Dedifferentiated amniotic fluid mesenchymal stem cell (primary cell): ENCODE data around the gene C10orf120.
A peak's percentile ranks its signal among the peaks of the same experiment; 100 is the strongest.

Experiments used
- DNase-seq: peaks from one replicate; pipeline ENCODE4 v3.0.0-alpha.2; 2016; ENCODE audit errors: extremely low spot score

C10orf120 gene

DNA sequence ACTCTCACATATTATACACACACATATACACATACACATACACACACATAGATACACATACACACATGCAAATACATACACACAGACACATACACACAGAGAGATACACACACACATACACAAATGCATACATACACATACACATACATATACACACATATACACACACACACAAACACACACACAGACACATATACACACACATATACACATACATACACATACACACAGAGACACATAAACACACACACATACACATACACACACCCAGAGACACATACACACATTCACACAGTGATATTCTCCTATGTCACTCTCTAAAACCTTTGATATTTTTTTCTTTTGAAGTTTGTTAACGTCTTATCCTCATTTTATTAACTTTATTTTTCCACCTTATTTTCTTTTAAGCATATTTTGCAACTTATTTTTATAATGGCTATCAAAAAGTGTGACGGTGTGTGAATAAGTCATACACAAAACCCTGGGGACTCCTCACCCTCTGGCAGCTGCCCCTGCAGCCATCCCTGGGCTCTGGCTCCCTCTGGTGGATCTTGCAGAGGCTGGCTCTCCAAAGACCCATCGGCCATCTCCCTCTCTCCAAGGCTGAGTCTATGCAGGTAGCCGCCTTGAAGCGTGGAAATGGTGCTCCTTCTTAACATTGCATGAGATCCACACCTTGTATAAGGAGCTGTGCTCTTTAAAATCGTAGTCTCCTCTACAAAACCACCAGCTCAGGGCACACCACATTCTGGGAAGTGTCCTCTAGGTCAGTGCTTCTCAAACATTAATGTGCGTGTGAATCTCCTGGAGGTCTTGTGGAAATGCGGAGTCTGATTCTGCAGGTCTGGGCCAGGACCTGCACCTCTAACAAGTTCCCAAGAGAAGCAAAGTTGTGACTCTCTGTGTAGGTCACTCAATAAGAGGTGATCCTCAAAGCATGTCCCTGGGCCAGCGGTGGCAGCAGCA lies 4.1 kb upstream of the C10orf120 start:
- peak; percentile 29 for DNase-seq

DNA sequence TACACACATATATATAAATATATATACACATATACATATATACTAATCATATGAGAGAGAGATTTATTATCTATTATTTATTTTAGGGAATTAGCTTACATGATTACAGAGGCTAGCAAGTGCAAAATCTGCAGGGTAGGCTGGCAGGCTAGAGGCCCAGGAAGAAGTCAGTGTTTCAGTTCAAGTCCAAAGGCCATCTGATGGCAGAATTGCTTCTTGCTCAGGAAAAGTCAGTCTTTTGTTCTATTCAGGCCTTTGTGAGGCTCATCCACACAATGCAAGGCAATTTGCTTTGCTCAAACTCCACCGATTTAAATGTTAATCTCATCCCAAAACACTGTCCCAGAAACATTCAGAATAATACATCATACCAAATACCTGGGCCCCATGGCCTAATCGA lies 2.6 kb upstream of the C10orf120 start:
- DNase-seq, result no peak

DNA sequence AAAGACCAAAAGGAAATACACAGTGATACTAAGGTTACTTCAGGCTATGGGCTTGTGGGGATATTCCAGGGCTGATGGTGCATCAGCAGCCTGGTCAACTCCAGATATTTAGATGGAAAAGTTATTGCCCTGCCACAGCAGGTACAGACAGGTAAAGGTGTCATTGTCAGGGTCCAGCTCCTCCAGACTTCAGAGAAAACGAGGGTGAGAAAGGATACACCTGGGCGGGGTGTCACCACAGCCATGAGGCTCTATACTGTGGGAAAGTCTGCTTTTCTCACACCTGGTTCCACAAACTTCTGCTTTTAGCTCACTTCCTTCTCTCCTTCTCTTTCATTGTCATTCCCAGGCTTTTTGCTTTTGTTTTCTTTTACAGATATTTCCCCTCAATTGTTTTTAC lies 2.0 kb upstream of the C10orf120 start:
- DNase-seq, result no peak

DNA sequence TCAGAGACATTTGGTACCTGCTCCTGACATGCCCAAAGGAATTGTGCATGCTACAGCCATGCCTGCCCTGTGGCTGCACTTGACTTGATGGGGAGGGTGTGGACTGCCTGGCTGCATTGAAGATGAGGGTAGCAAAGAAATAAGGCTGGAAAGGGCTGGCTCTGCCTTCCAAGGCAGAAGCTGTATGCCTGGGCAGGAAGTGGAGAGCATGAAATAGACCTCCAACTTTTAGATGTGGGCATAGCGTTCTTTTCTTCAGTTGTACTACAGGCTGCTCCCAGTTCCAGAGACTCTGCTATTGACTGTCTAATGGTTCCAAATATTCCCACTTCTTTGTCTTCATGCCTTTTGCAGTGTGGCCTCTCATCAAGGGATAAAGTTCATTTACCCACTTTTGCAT lies 3.0 kb downstream of the C10orf120 start:
- no peak for DNase-seq

GRCh38 chr10:122692744-122693143 lies 6.9 kb downstream of the C10orf120 start:
- no peak for DNase-seq

DNA sequence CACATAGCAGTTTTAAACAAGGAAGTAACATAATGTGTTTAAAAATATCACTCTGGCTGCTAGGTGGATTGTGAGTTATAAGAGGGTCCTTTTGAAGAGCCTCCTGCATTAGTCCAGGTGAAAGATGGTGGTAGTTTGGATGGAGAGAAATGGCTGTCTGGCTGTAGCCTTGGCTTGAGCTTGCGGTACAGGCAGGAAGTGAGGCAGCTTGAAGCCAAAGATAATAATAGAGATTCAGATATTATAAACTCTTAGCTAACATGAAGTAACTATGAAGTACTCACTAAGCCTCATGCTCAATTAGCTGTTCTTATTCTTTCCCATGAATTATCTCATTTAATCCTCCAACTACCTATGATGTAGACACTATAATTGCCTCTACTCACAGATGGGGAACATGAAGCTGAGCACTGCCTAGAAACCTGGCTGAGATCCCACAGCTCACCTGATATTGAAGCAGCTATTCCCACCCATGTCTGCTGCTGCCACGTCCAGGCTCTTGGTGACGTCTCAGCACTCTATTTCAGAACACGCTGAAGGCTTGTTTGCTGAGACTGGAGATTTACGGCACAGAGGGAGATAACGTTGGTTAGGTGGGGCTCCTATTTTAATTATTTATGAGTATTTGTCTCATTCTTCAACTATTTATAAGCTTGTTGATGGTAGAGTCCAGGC lies 10.4 kb downstream of the C10orf120 start:
- DNase-seq, result no peak

GRCh38 chr10:122688293-122688989 lies 11.2 kb downstream of the C10orf120 start:
- no peak for DNase-seq

DNA sequence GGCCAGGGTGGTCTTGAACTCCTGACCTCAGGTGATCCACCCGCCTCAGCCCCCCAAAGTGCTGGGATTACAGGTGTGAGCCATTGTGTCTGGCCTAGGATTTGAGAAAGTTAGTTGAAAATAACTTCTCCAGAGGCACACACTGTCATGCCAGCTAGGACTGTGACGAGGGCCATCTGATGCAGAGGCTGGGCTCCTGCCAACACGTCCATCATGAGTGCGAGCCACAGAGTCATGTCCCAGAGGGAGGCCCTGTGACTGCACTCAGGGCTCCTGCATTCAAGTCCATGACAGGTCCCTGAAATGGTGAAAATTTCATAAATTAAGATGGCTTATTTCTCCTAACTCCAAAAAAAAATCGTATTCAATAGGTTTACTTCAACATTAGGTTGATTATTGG lies 17.1 kb downstream of the C10orf120 start:
- DNase-seq, result no peak

GRCh38 chr10:122678266-122678665 lies 21.4 kb downstream of the C10orf120 start:
- no peak for DNase-seq

DNA sequence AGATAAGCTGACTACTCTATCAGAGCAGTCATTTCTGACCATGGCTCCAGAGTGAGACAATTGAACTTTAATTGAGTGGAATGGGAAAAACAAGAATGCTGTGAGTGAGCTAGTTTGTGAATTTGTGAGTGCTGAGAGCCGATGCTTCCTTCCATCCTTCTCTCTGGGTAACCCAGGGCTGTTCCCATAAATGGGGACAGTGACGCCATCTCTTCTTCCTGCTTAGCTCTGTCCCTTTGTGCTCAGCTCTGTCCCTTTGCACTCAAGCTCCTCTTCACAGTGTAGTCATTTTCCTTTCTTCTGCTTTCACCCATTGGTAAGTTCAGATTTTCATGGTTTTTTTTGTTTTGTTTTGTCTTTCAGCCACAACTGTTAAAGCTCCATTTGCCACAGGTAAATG lies 24.4 kb downstream of the C10orf120 start:
- no peak for DNase-seq

DNA sequence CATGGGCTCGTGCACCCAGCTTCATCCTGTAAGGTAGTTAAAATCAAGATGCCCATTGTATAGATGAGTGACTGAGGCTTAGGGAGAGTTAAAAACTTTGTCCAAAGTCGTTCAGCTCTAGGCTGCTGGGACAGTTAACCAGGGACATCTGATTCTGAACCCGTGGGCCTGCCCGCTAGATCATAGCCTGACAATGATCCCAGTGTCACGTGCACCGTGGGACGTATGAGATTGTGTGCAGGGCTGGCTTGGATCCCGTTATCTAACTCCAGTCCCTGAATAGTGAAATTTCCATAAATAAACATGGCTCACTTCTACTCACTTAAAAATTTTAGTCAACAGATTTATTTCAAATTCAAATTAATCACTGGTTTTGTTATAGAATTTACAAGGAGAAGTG lies 24.9 kb downstream of the C10orf120 start:
- no peak for DNase-seq

GRCh38 chr10:122673731-122674130 lies 25.9 kb downstream of the C10orf120 start:
- DNase-seq, result no peak

GRCh38 chr10:122673269-122673668 lies 26.4 kb downstream of the C10orf120 start:
- DNase-seq, result no peak

DNA sequence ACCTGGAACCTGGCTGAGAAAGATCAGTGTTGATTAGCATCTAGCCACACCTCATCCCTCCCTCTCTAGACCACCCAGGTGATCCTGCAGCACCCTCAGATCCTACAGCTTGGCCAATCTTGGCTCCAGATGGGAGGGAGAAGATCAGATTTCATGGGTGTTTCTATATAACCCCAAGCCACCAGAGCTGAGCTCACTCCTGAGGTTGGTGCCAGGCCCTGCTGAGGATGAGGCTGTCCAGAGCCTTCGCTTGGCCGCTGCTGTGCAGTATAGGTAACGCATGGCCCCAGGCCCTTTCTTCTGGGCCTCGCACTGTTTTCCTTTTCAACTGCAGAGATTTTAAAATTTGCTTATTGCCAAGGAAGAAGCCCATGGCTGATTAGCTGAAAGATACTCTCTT lies 27.0 kb downstream of the C10orf120 start:
- no peak for DNase-seq

- no peak for DNase-seq
These were observed 28.3 kb downstream of the C10orf120 start for GRCh38 chr10:122671355-122671754.

GRCh38 chr10:122669842-122670241 lies 29.8 kb downstream of the C10orf120 start:
- no peak for DNase-seq

DNA sequence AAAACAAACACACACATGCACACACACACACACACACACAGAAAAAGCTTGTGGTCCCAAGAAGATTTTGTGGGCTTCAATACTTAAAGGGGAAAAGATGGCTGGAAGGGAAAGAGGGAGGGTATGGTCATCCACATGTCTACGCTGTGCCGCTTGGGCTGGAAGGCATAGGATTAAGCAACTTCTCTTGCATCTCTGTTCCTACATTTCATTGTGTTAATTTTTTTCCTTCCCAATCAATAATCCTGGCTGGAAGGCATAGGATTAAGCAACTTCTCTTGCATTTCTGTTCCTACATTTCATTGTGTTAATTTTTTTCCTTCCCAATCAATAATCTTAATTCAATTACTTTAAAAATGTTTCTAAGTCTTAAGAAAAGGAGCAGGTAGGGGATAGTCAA lies 30.6 kb downstream of the C10orf120 start:
- no peak for DNase-seq

- no peak for DNase-seq
These were observed 33.7 kb downstream of the C10orf120 start for GRCh38 chr10:122665946-122666345.

- DNase-seq, result no peak
These were observed 34.3 kb downstream of the C10orf120 start for GRCh38 chr10:122665329-122665860.

DNA sequence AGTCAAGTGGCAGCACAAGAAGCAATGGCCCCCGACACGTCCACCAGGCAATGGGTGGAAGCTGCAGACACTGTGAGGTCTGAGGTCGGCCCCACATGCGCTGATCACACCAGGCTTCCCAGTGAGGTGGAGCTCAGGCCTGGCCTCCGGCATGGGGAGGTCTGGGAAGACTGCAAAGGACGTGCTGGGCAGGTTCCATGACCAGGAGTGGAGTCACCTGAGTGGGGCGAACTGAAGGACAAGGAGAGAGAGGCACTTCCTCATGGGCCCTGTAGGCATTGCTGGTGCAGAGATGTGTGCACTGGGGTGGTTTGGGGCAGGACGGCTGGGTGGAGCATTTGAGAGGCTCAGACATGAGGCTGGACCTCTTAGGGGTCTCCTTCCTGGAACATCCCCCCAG lies 35.1 kb downstream of the C10orf120 start:
- no peak for DNase-seq

DNA sequence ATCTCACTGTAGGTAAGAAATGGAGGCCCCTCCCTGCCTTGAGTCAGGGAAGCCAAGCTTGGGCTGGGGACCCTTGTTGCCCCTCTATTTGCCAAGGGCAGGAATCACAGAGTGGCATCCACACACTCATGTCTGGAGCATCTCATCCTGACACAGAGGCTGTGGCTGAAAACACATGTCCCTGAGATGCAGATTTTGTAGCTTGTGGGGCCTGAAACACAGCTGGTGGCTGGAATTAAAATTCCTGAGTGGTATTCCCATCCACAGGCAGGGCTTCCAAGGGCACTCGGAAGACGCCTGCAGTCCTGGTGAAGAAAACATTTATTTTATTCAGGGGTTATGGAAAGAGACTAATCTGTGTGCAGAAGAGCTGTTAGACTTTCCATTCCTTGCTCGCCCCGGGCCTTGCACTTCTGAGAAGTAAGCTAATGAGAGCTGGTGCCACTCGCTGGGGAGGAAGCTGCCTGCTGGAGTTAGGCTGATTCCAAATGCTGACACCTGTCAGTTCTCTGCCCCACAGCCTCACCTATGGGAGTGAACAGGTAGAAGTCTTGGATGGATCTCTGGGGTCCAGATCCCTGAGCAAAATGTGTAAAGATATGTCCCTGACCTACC lies 36.0 kb downstream of the C10orf120 start:
- no peak for DNase-seq

- DNase-seq, result no peak
These were observed 37.4 kb downstream of the C10orf120 start for GRCh38 chr10:122662231-122662630.
